Panc1 (cell line): ENCODE data around the gene KIF2A. TPM values are rescaled to one million over a fixed set of nuclear protein-coding genes. Genes with fewer than 3 reads are reported as not detected.

ENCODE experiments used
- ATAC-seq: fragments of 200-7000 bp; cut with Tn5 transposase; 2 replicates; pipeline ENCODE4 v1.9.1; 2020; ENCODE audit warnings: mild to moderate bottlenecking, moderate library complexity
- BruUV-seq: library from RNA; stranded (reverse); fragments of 400-500 nt; replicated peaks from 2 replicates; lab custom pipeline; 2021; lab: Mats Ljungman, UMichigan
- CTCF ChIA-PET: fragments of 300-600 bp; sonication (Branson Sonifier 250); formaldehyde crosslinking; loops from one replicate; lab custom pipeline; 2022; ENCODE audit warnings: antibody characterized with exemption; lab: Charles Lee
- POLR2A ChIA-PET: fragments of 300-600 bp; sonication (Branson Sonifier 250); formaldehyde crosslinking; loops from one replicate; lab custom pipeline; 2022; ENCODE audit warnings: antibody characterized with exemption; lab: Charles Lee
- DNase-seq: peaks from one replicate; pipeline ENCODE4 v3.0.0-alpha.2; 2010; ENCODE audit warnings: low read depth, low spot score
- H3K27ac ChIP-seq: 2 replicates; pipeline ENCODE4 v1.5.1; 2011; ENCODE audit warnings: mild to moderate bottlenecking, low read length, inconsistent platforms
- H3K27me3 ChIP-seq: fragments of 200-500 bp; sonication (Bioruptor generic); 2 replicates; pipeline ENCODE4 v1.6.0; 2014; ENCODE audit warnings: low read length, inconsistent platforms; ENCODE audit not compliant: control insufficient read depth, insufficient read depth
- H3K36me3 ChIP-seq: fragments of 200-500 bp; sonication (Bioruptor generic); 2 replicates; pipeline ENCODE4 v1.5.1; 2014; ENCODE audit warnings: inconsistent platforms, mild to moderate bottlenecking, low read length, moderate library complexity; ENCODE audit not compliant: control insufficient read depth, insufficient read depth
- H3K4me1 ChIP-seq: 2 replicates; pipeline ENCODE4 v1.5.1; 2011; ENCODE audit warnings: inconsistent platforms, mild to moderate bottlenecking, low read length, moderate library complexity; ENCODE audit not compliant: control insufficient read depth, insufficient read depth
- H3K4me3 ChIP-seq, 2 experiments: 2 replicates each; pipeline ENCODE4 v1.5.1; 2011 to 2012; ENCODE audit warnings: low read depth in 2 of 2, low read length in 2 of 2, mild to moderate bottlenecking in 2 of 2, inconsistent platforms in 1 of 2, moderate library complexity in 1 of 2
- H3K9me3 ChIP-seq: fragments of 200-500 bp; sonication (Bioruptor generic); 2 replicates; pipeline ENCODE4 v1.5.1; 2014; ENCODE audit warnings: low read depth, mild to moderate bottlenecking, inconsistent platforms, low read length, moderate library complexity; ENCODE audit not compliant: control insufficient read depth, insufficient read depth
- CTCF ChIP-seq: fragments of 450-650 bp; IDR thresholded peaks from 2 replicates; pipeline ENCODE4 v1.5.1; 2017; ENCODE audit warnings: mild to moderate bottlenecking
- POLR2AphosphoS5 ChIP-seq: IDR thresholded peaks from 2 replicates; pipeline ENCODE4 v1.6.1; 2012; ENCODE audit warnings: mild to moderate bottlenecking, low read depth, low read length, moderate library complexity
- SIN3A ChIP-seq: IDR thresholded peaks from 2 replicates; pipeline ENCODE4 v1.6.1; 2012; ENCODE audit warnings: low read depth, mild to moderate bottlenecking, low read length, moderate library complexity, borderline replicate concordance; ENCODE audit not compliant: insufficient read depth
- TCF7L2 ChIP-seq: IDR thresholded peaks from 2 replicates; pipeline ENCODE4 v1.6.1; 2011; ENCODE audit warnings: mild to moderate bottlenecking, low read depth, low read length, inconsistent platforms
- in situ Hi-C: cut with HindIII; loops from 2 replicates; pipeline ENCODE4 v1.10.0; 2016; ENCODE audit warnings: low sequenced_read_pairs, low pct_unique_long_range_greater_than_20kb
- intact Hi-C: fragments of 100-400 bp; cut with micrococcal nuclease; formaldehyde crosslinking; loops from one replicate; pipeline ENCODE4 v1.10.0; 2022; ENCODE audit not compliant: unreplicated experiment
- total RNA-seq: library from RNA; stranded (reverse); gene quantifications from one replicate; pipeline ENCODE4 v1.2.1, GENCODE V29; 2021; ENCODE audit not compliant: unreplicated experiment
- TF ChIP-seq, protein P1 (sequence below), 2 experiments: IDR thresholded peaks; 2 replicates each; pipeline ENCODE4 v1.6.1; 2011 to 2012; ENCODE audit warnings: low read depth in 2 of 2, control low read depth in 1 of 2, low read length in 1 of 2, mild to moderate bottlenecking in 1 of 2, moderate library complexity in 1 of 2; ENCODE audit not compliant: insufficient read depth in 1 of 2

The KIF2A gene
- total RNA-seq, 1 experiment from 2014 or later = 58.9 TPM

DNA sequence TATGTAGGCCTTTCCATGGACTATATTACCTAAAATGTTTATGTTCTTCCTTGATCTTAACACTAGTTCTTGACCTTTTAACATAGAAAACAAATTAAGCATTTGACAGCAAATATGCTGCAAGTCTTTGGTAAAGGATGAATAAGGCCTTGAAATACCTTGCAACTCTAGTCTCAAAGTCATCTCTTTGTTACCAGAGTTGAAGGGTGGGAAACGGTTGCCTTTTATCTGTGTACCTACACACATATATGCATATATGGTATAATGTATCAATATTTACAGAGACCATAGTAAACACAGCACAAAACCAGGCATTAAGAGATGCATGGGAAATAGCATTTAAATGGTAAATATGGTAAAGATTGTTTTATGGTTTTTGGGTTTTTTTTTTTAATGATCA is 16.5 kb downstream of the KIF2A start:
- ATAC-seq (no peak), DNase-seq (no peak)
- Histone ChIP-seq H3K9me3 (no peaks in the 10 kb centered on the region), H3K27ac (no peak overlapping the region), H3K4me3 (no peak overlapping the region), H3K36me3 (no peaks in the 10 kb centered on the region), H3K4me1 (no peaks in the 10 kb centered on the region), H3K27me3 (no peaks in the 10 kb centered on the region)
- no TSS peak for BruUV-seq
- TF ChIP-seq, protein P1, sequence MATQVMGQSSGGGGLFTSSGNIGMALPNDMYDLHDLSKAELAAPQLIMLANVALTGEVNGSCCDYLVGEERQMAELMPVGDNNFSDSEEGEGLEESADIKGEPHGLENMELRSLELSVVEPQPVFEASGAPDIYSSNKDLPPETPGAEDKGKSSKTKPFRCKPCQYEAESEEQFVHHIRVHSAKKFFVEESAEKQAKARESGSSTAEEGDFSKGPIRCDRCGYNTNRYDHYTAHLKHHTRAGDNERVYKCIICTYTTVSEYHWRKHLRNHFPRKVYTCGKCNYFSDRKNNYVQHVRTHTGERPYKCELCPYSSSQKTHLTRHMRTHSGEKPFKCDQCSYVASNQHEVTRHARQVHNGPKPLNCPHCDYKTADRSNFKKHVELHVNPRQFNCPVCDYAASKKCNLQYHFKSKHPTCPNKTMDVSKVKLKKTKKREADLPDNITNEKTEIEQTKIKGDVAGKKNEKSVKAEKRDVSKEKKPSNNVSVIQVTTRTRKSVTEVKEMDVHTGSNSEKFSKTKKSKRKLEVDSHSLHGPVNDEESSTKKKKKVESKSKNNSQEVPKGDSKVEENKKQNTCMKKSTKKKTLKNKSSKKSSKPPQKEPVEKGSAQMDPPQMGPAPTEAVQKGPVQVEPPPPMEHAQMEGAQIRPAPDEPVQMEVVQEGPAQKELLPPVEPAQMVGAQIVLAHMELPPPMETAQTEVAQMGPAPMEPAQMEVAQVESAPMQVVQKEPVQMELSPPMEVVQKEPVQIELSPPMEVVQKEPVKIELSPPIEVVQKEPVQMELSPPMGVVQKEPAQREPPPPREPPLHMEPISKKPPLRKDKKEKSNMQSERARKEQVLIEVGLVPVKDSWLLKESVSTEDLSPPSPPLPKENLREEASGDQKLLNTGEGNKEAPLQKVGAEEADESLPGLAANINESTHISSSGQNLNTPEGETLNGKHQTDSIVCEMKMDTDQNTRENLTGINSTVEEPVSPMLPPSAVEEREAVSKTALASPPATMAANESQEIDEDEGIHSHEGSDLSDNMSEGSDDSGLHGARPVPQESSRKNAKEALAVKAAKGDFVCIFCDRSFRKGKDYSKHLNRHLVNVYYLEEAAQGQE (IDR thresholded peaks at IDR 0.05; ENCODE audit: insufficient read depth in 1 of 2, low read depth in 2 of 2, low read length in 1 of 2) = no peak
- TF ChIP-seq CTCF (no peak), POLR2AphosphoS5 (no peak), SIN3A (no peak), TCF7L2 (no peak)
- intact Hi-C loops (no loop called here), in situ Hi-C loops (no loop called here)
- ChIA-PET POLR2A (interaction anchor here (0.7 kb wide), 1 partner anchor 29 kb away, joined by 3 read pairs; no protein-coding TSS in a partner anchor), CTCF (no interaction called here)

- no peak overlapping the region for H3K27ac ChIP-seq
- no peaks in the 10 kb centered on the region for H3K36me3 ChIP-seq
- no peaks in the 10 kb centered on the region for H3K9me3 ChIP-seq
- ChIA-PET CTCF (no interaction called here), POLR2A (no interaction called here)
- ATAC-seq (no peak), DNase-seq (no peak)
- no peak overlapping the region for H3K4me3 ChIP-seq
- H3K27me3 ChIP-seq = no peaks in the 10 kb centered on the region
- TF ChIP-seq POLR2AphosphoS5 (no peak), SIN3A (no peak), CTCF (no peak), TCF7L2 (no peak)
- TF ChIP-seq, protein P1 (IDR thresholded peaks at IDR 0.05; ENCODE audit: insufficient read depth in 1 of 2, low read depth in 2 of 2, low read length in 1 of 2) = no peak
- no peaks in the 10 kb centered on the region for H3K4me1 ChIP-seq
- intact Hi-C loops (no loop called here), in situ Hi-C loops (no loop called here)
- BruUV-seq = no TSS peak
Observed at GRCh38 chr5:62326302-62326701, 20.3 kb downstream of the KIF2A start.
